LoVo (cell line): Measurements from ENCODE around the gene CLIC5.
"Not testable (repeated sequence)": the region's sequence is repeated elsewhere in the genome, so short reads cannot be mapped to it uniquely, and the experiment has no call there.

Experiments used
- DNase-seq: peaks from one replicate; pipeline ENCODE4 v3.0.0-alpha.2; 2016; ENCODE audit warnings: low spot score

The CLIC5 gene

GRCh38 chr6:45927421-45928320 is 88.0 kb downstream of the CLIC5 start:
- no peak for DNase-seq

- DNase-seq, result not testable (repeated sequence)
These were observed 89.2 kb downstream of the CLIC5 start for GRCh38 chr6:45926423-45926822.

GRCh38 chr6:45924763-45925342 is 90.8 kb downstream of the CLIC5 start:
- DNase-seq, result no peak

- DNase-seq, result no peak
These were observed 91.7 kb downstream of the CLIC5 start for GRCh38 chr6:45923831-45924391.

- DNase-seq, result peak; percentile 35
These were observed 92.8 kb downstream of the CLIC5 start for GRCh38 chr6:45922728-45923351.

GRCh38 chr6:45921691-45922281 is 93.9 kb downstream of the CLIC5 start:
- DNase-seq, result no peak

- DNase-seq, result no peak
These were observed 94.7 kb downstream of the CLIC5 start for GRCh38 chr6:45920819-45921511.

GRCh38 chr6:45917439-45917838 is 98.2 kb downstream of the CLIC5 start:
- DNase-seq, result no peak

- DNase-seq, result no peak
These were observed 99.0 kb downstream of the CLIC5 start for GRCh38 chr6:45916692-45917091.

- no peak for DNase-seq
These were observed 99.7 kb downstream of the CLIC5 start for GRCh38 chr6:45915780-45916468.

- DNase-seq, result no peak
These were observed 104.0 kb downstream of the CLIC5 start for GRCh38 chr6:45911691-45912090.

GRCh38 chr6:45903959-45904358 is 111.7 kb downstream of the CLIC5 start:
- DNase-seq, result no peak

- no peak for DNase-seq
These were observed 112.7 kb downstream of the CLIC5 start for GRCh38 chr6:45902984-45903383.

GRCh38 chr6:45901767-45902650 is 113.7 kb downstream of the CLIC5 start:
- no peak for DNase-seq

GRCh38 chr6:45900808-45901752 is 114.6 kb downstream of the CLIC5 start:
- DNase-seq, result no peak

GRCh38 chr6:45899683-45899946 is 116.0 kb downstream of the CLIC5 start:
- DNase-seq, result no peak

GRCh38 chr6:45898941-45899682 is 116.5 kb downstream of the CLIC5 start:
- no peak for DNase-seq

- DNase-seq, result no peak
These were observed 118.7 kb downstream of the CLIC5 start for GRCh38 chr6:45896783-45897441.
